ENCODE data around the gene ARHGAP36. TPM values are rescaled to one million over a fixed set of nuclear protein-coding genes. Genes with fewer than 3 reads are reported as not detected.

Gene ARHGAP36
- total and polyA plus RNA-seq, 8 donors = 0.05 TPM; not detected in 7

- Histone ChIP-seq H3K4me3 (no peak overlapping the region), H3K4me1 (peaks cover 0 to 7% (median 0%) of the 10 kb centered on the region in 4 donors), H3K36me3 (no peaks in the 10 kb centered on the region), H3K27ac (no peak overlapping the region), H3K27me3 (peaks cover 3 to 27% (median 22%) of the 10 kb centered on the region in 3 donors), H3K9me3 (peaks cover 0 to 10% (median 4%) of the 10 kb centered on the region in 4 donors)
- no peak for TF ChIP-seq POLR2A (IDR thresholded peaks at IDR 0.05)
- no peak for TF ChIP-seq CTCF (IDR thresholded peaks at IDR 0.05)
- no peak for TF ChIP-seq EP300 (IDR thresholded peaks at IDR 0.05)
- TF ChIP-seq POLR2AphosphoS5 (IDR thresholded peaks at IDR 0.05) = no peak
- intact Hi-C loops (cut with DNase I; ENCODE audit: low total_unique reads) = no loop called here
- no peak for DNase-seq
- 37 to 55% (median 49%) methylated on average over 6 of the region's 6 CpGs for WGBS, 5 donors
These were observed 3.2 kb upstream of the ARHGAP36 start for GRCh38 chrX:131054906-131055305.

- no peak overlapping the region for H3K27ac ChIP-seq
- H3K36me3 ChIP-seq = no peaks in the 10 kb centered on the region
- peaks cover 0 to 7% (median 0%) of the 10 kb centered on the region in 4 donors for H3K4me1 ChIP-seq
- no peak for DNase-seq
- TF ChIP-seq POLR2A (IDR thresholded peaks at IDR 0.05) (no peak), POLR2AphosphoS5 (IDR thresholded peaks at IDR 0.05) (no peak)
- H3K4me3 ChIP-seq = no peak overlapping the region
- peaks cover 8 to 30% (median 27%) of the 10 kb centered on the region in 3 donors for H3K27me3 ChIP-seq
- WGBS, 5 donors = 7 to 62% (median 30%) methylated on average over 1 to 9 of the region's 9 CpGs
- H3K9me3 ChIP-seq = peaks cover 0 to 10% (median 4%) of the 10 kb centered on the region in 4 donors
- intact Hi-C loops (cut with DNase I; ENCODE audit: low total_unique reads) = no loop called here
These were observed 440 bp upstream of the ARHGAP36 start for GRCh38 chrX:131057706-131058105.

- TF ChIP-seq POLR2AphosphoS5 (IDR thresholded peaks at IDR 0.05) (no peak), CTCF (IDR thresholded peaks at IDR 0.05) (no peak), EP300 (IDR thresholded peaks at IDR 0.05) (no peak), POLR2A (IDR thresholded peaks at IDR 0.05) (no peak)
- WGBS, 5 donors = 47 to 83% (median 77%) methylated on average over 2 of the region's 2 CpGs
- no peak overlapping the region for H3K4me3 ChIP-seq
- H3K27ac ChIP-seq = no peak overlapping the region
- no peaks in the 10 kb centered on the region for H3K36me3 ChIP-seq
- peaks cover 0 to 10% (median 4%) of the 10 kb centered on the region in 4 donors for H3K9me3 ChIP-seq
- intact Hi-C loops (cut with DNase I; ENCODE audit: low total_unique reads) = no loop called here
- peaks cover 8 to 30% (median 27%) of the 10 kb centered on the region in 3 donors for H3K27me3 ChIP-seq
- no peak for DNase-seq
- peaks cover 0 to 7% (median 0%) of the 10 kb centered on the region in 4 donors for H3K4me1 ChIP-seq
These were observed 1.1 kb downstream of the ARHGAP36 start for GRCh38 chrX:131059246-131059645.

DNA sequence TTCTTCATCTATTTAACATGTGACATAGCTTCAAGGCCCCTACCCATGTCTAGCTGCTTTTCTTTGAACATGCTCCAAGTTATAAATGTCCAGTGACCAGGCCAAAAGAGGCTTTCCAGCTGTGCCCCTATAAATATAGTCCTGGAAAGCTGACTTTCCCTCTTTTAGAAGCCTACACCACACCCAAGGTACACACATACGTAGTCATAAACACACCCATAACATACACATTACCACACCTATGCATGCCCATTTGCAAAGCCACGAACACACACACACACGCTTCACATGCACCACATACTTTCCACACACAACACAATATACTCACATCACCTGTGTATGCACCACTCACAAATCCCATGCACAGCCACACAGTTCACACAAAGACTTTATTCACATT, 2.0 kb downstream of the ARHGAP36 start:
- Histone ChIP-seq H3K27ac (no peak overlapping the region), H3K4me1 (peaks cover 0 to 7% (median 0%) of the 10 kb centered on the region in 4 donors), H3K36me3 (no peaks in the 10 kb centered on the region), H3K9me3 (peaks cover 0 to 10% (median 4%) of the 10 kb centered on the region in 4 donors), H3K4me3 (no peak overlapping the region), H3K27me3 (peaks cover 6 to 30% (median 27%) of the 10 kb centered on the region in 3 donors)
- TF ChIP-seq EP300 (IDR thresholded peaks at IDR 0.05) (no peak), POLR2A (IDR thresholded peaks at IDR 0.05) (no peak), CTCF (IDR thresholded peaks at IDR 0.05) (no peak), POLR2AphosphoS5 (IDR thresholded peaks at IDR 0.05) (no peak)
- DNase-seq = no peak
- WGBS, 5 donors = 55 to 69% (median 63%) methylated on average over 3 of the region's 3 CpGs
- intact Hi-C loops (cut with DNase I; ENCODE audit: low total_unique reads) = no loop called here

DNA sequence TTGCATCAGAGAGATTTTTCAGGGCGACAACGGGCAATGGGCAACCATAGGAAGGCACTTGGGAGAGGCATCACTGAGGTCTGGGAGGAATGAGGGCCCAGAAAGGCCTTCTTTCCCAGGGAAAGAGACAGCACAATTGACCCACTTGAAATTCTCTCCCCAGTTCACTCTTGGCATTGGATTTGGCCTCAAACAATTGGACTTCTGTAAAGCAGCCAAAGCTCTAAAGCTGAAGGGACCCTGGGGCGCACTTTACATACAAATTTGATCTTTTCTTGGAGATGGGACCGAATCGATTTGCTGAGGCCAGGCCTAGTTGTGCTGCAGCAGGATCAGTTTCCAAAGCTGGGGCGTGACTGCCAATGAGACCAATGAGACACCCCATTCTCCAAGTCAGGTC, 3.2 kb downstream of the ARHGAP36 start:
- WGBS, 5 donors = 70 to 92% (median 88%) methylated on average over 6 of the region's 6 CpGs
- H3K4me1 ChIP-seq = peaks cover 0 to 7% (median 0%) of the 10 kb centered on the region in 4 donors
- no peak overlapping the region for H3K27ac ChIP-seq
- TF ChIP-seq POLR2AphosphoS5 (IDR thresholded peaks at IDR 0.05) = no peak
- no peak for TF ChIP-seq CTCF (IDR thresholded peaks at IDR 0.05)
- no peak for TF ChIP-seq EP300 (IDR thresholded peaks at IDR 0.05)
- no peak for TF ChIP-seq POLR2A (IDR thresholded peaks at IDR 0.05)
- peaks cover 8 to 37% (median 34%) of the 10 kb centered on the region in 3 donors for H3K27me3 ChIP-seq
- no peak for DNase-seq
- peaks cover 0 to 10% (median 4%) of the 10 kb centered on the region in 4 donors for H3K9me3 ChIP-seq
- no peaks in the 10 kb centered on the region for H3K36me3 ChIP-seq
- intact Hi-C loops (cut with DNase I; ENCODE audit: low total_unique reads) = no loop called here
- H3K4me3 ChIP-seq = no peak overlapping the region

Data from stomach (tissue), 9 donors.